ENCODE data around the gene PCK2. TPM values are rescaled to one million over a fixed set of nuclear protein-coding genes. Genes with fewer than 3 reads are reported as not detected.

PCK2 gene

GRCh38 chr14:24151404-24152080, 57.4 kb downstream of the PCK2 start:
- no peak overlapping the region for H3K4me3 ChIP-seq (replicated peaks; ENCODE audit: insufficient read depth, low read length)
- DNase-seq (ENCODE audit: low read depth in 1 of 2, low spot score in 1 of 2), result no peak
- no peak overlapping the region for H3K27ac ChIP-seq (replicated peaks)
- TF ChIP-seq GABPA (IDR thresholded peaks at IDR 0.05; ENCODE audit: low read depth) (no peak), SPI1 (IDR thresholded peaks at IDR 0.05; ENCODE audit: borderline replicate concordance, low read depth) (no peak), POLR2AphosphoS5 (IDR thresholded peaks at IDR 0.05; ENCODE audit: low read depth) (no peak), CTCF (IDR thresholded peaks at IDR 0.05; ENCODE audit: insufficient read depth, low read length) (no peak), REST (IDR thresholded peaks at IDR 0.05; ENCODE audit: insufficient replicate concordance, low read depth) (no peak)
- H3K27me3 ChIP-seq (ENCODE audit: insufficient read depth, poor library complexity, severe bottlenecking), result no peaks in the 10 kb centered on the region

Small RNA genes within 50 kb of the gene (microRNA-seq; reads per million reads assigned to microRNA genes)
- not detected for gene MIR7703
